GM23248 (cell line): ENCODE data around the gene USP32. TPM values are rescaled to one million over a fixed set of nuclear protein-coding genes. Genes with fewer than 3 reads are reported as not detected.

ENCODE experiments used
- DNase-seq: peaks from one replicate; pipeline ENCODE4 v3.0.0-alpha.2; 2015
- H2AFZ ChIP-seq: fragments of 200-600 bp; sonication (generic); 2 replicates; pipeline ENCODE4 v1.6.1; 2016; ENCODE audit warnings: antibody characterized with exemption
- H3F3A ChIP-seq: fragments of 200-600 bp; sonication (generic); 2 replicates; pipeline ENCODE4 v1.6.1; 2016; ENCODE audit warnings: mild to moderate bottlenecking, antibody characterized with exemption, mixed run types; ENCODE audit not compliant: insufficient read depth
- H3K27ac ChIP-seq: fragments of 200-600 bp; sonication (generic); 2 replicates; pipeline ENCODE4 v1.5.1; 2016; ENCODE audit warnings: mild to moderate bottlenecking
- H3K27me3 ChIP-seq: fragments of 200-600 bp; sonication (generic); replicated peaks from 2 replicates; pipeline ENCODE4 v1.6.1; 2016; ENCODE audit warnings: mild to moderate bottlenecking; ENCODE audit not compliant: insufficient read depth
- H3K36me3 ChIP-seq: fragments of 200-600 bp; sonication (generic); 2 replicates; pipeline ENCODE4 v1.6.1; 2016; ENCODE audit warnings: low read depth, mild to moderate bottlenecking
- H3K4me1 ChIP-seq: fragments of 200-600 bp; sonication (generic); 2 replicates; pipeline ENCODE4 v1.6.1; 2016; ENCODE audit warnings: mild to moderate bottlenecking; ENCODE audit not compliant: insufficient read depth
- H3K4me2 ChIP-seq: fragments of 200-600 bp; sonication (generic); one replicate; pipeline ENCODE4 v1.6.1; 2016; ENCODE audit warnings: mild to moderate bottlenecking; ENCODE audit not compliant: unreplicated experiment
- H3K4me3 ChIP-seq: fragments of 200-600 bp; sonication (generic); 2 replicates; pipeline ENCODE4 v1.5.1; 2016; ENCODE audit warnings: mild to moderate bottlenecking
- H3K79me2 ChIP-seq: fragments of 200-600 bp; sonication (generic); 2 replicates; pipeline ENCODE4 v1.6.1; 2016; ENCODE audit warnings: mild to moderate bottlenecking; ENCODE audit not compliant: insufficient read depth
- H3K9ac ChIP-seq: fragments of 200-600 bp; sonication (generic); 2 replicates; pipeline ENCODE4 v1.6.1; 2016; ENCODE audit warnings: mild to moderate bottlenecking
- H3K9me2 ChIP-seq: fragments of 200-600 bp; sonication (generic); 2 replicates; pipeline ENCODE4 v1.6.1; 2016; ENCODE audit warnings: mixed run types, mild to moderate bottlenecking, moderate library complexity; ENCODE audit not compliant: insufficient read depth
- H3K9me3 ChIP-seq: fragments of 200-600 bp; sonication (generic); one replicate; pipeline ENCODE4 v1.6.1; 2017; ENCODE audit warnings: low read depth
- H4K20me1 ChIP-seq: fragments of 200-600 bp; sonication (generic); 2 replicates; pipeline ENCODE4 v1.6.0; 2016; ENCODE audit not compliant: insufficient read depth
- EZH2 ChIP-seq: fragments of 200-600 bp; sonication (generic); IDR thresholded peaks from 2 replicates; pipeline ENCODE4 v1.6.1; 2018; ENCODE audit warnings: antibody characterized with exemption, mild to moderate bottlenecking; ENCODE audit not compliant: insufficient read depth, poor library complexity, severe bottlenecking
- EZH2phosphoT487 ChIP-seq: fragments of 200-600 bp; sonication (generic); IDR thresholded peaks from 2 replicates; pipeline ENCODE4 v1.6.1; 2018; ENCODE audit warnings: antibody characterized with exemption, moderate library complexity, mild to moderate bottlenecking, low read depth; ENCODE audit not compliant: insufficient read depth
- WGBS, 2 experiments: methylation state at CpG; one replicate each; pipeline ENCODE4 v1.1.6; 2015 to 2017; ENCODE audit warnings: low lambda C conversion rate in 2 of 2, low coverage in 1 of 2; ENCODE audit errors: missing lambda C conversion rate in 2 of 2; 5-methylcytosine and 5-hydroxymethylcytosine counted together
- in situ Hi-C: fragments of 300-500 bp; cut with MboI; formaldehyde crosslinking; loops from 2 replicates; pipeline ENCODE4 v1.15.0; 2020
- polyA plus RNA-seq: library from polyadenylated mRNA; unstranded; fragments of >200 nt; fragmentation: Nextera tagmentation; extraction: Ambion mirVana; gene quantifications from 2 replicates; pipeline ENCODE4 v1.2.1, GENCODE V29; 2016
- small RNA-seq: library from RNA; depleted of rRNA; stranded (forward); fragments of <200 nt; gene quantifications from one replicate; pipeline ENCODE3, GENCODE V24; 2014; ENCODE audit warnings: low read depth, low replicate concordance
- total RNA-seq: library from RNA; depleted of rRNA; stranded (reverse); fragments of >200 nt; shearing (Covaris generic); gene quantifications from 2 replicates; pipeline ENCODE4 v1.2.3, GENCODE V29; 2014; rRNA removed

USP32 gene
- total and polyA plus RNA-seq, 2 experiments from 2014 or later, result 14.0 to 33.9 TPM

GRCh38 chr17:60134396-60135150, 257.4 kb downstream of the USP32 start:
- no peaks in the 10 kb centered on the region for H3K4me1 ChIP-seq
- H3K79me2 ChIP-seq, result no peaks in the 10 kb centered on the region
- H3K4me2 ChIP-seq, result peak overlapping the region; percentile 94
- no peaks in the 10 kb centered on the region for H3K36me3 ChIP-seq
- peak overlapping the region; percentile 86 for H3K27ac ChIP-seq
- peak overlapping the region; percentile 91 for H2AFZ ChIP-seq
- H3K9me2 ChIP-seq, result no peaks in the 10 kb centered on the region
- DNase-seq, result peak; percentile 64
- no peaks in the 10 kb centered on the region for H4K20me1 ChIP-seq
- no peaks in the 10 kb centered on the region for H3K9me3 ChIP-seq
- in situ Hi-C loops, result no loop called here
- H3K27me3 ChIP-seq, result peaks cover 13% of the 10 kb centered on the region
- TF ChIP-seq EZH2 (no peak), EZH2phosphoT487 (no peak)
- WGBS, 2 experiments, result 9 to 11% methylated on average over 15 to 16 of the region's 16 CpGs
- peak overlapping the region; percentile 86 for H3K9ac ChIP-seq
- H3K4me3 ChIP-seq, result peak overlapping the region; percentile 87
- no peaks in the 10 kb centered on the region for H3F3A ChIP-seq

GRCh38 chr17:60130466-60130865, 261.5 kb downstream of the USP32 start:
- Histone ChIP-seq H3K27ac (no peak overlapping the region), H3K4me1 (no peaks in the 10 kb centered on the region), H2AFZ (no peak overlapping the region), H3K4me3 (no peak overlapping the region), H4K20me1 (no peaks in the 10 kb centered on the region), H3K9me2 (no peaks in the 10 kb centered on the region), H3K4me2 (no peak overlapping the region), H3K9ac (no peak overlapping the region), H3K27me3 (no peaks in the 10 kb centered on the region), H3K9me3 (no peaks in the 10 kb centered on the region), H3F3A (no peaks in the 10 kb centered on the region), H3K79me2 (no peaks in the 10 kb centered on the region), H3K36me3 (no peaks in the 10 kb centered on the region)
- TF ChIP-seq EZH2 (no peak), EZH2phosphoT487 (no peak)
- DNase-seq, result no peak
- WGBS, 2 experiments, result 71 to 73% methylated on average over 3 of the region's 3 CpGs
- in situ Hi-C loops, result no loop called here

- no peaks in the 10 kb centered on the region for H3K9me3 ChIP-seq
- no peaks in the 10 kb centered on the region for H4K20me1 ChIP-seq
- no peaks in the 10 kb centered on the region for H3K36me3 ChIP-seq
- H3K4me1 ChIP-seq, result no peaks in the 10 kb centered on the region
- H3K4me3 ChIP-seq, result no peak overlapping the region
- no peaks in the 10 kb centered on the region for H3F3A ChIP-seq
- no peak overlapping the region for H2AFZ ChIP-seq
- no peak overlapping the region for H3K27ac ChIP-seq
- no peak for DNase-seq
- H3K9ac ChIP-seq, result no peak overlapping the region
- WGBS, 2 experiments, result 85 to 88% methylated on average over 4 of the region's 4 CpGs
- H3K79me2 ChIP-seq, result no peaks in the 10 kb centered on the region
- no peak for TF ChIP-seq EZH2
- TF ChIP-seq EZH2phosphoT487, result no peak
- H3K4me2 ChIP-seq, result no peak overlapping the region
- in situ Hi-C loops, result no loop called here
- H3K27me3 ChIP-seq, result no peaks in the 10 kb centered on the region
- H3K9me2 ChIP-seq, result no peaks in the 10 kb centered on the region
These were observed 262.8 kb downstream of the USP32 start for GRCh38 chr17:60129164-60129563.

Small RNA genes within 50 kb of the gene (small RNA-seq; reads per million reads assigned to genes)
- 1.8 reads per million, percentile 63 among the genes with 10 or more reads in this experiment for gene SCARNA20

Other genes starting within 250 kb of the USP32 start
- gene CA4, start 242.2 kb downstream of the USP32 start, total RNA-seq, result not detected in 2 replicates
- not detected in 2 replicates for gene CA4, start 242.2 kb downstream of the USP32 start, polyA plus RNA-seq
- not detected in 2 replicates for gene CHCT1, start 30.4 kb upstream of the USP32 start, total RNA-seq
- not detected in 2 replicates for gene CHCT1, start 30.4 kb upstream of the USP32 start, polyA plus RNA-seq
- 30.6 and 57.5 TPM in 2 replicates for gene APPBP2, start 134.1 kb upstream of the USP32 start, total RNA-seq
- 39.3 and 41.7 TPM in 2 replicates for gene APPBP2, start 134.1 kb upstream of the USP32 start, polyA plus RNA-seq
- 7.8 and 7.9 TPM in 2 replicates for gene PPM1D, start 208.1 kb upstream of the USP32 start, total RNA-seq
- 7.9 and 8.1 TPM in 2 replicates for gene PPM1D, start 208.1 kb upstream of the USP32 start, polyA plus RNA-seq